Stimulated activated CD8-positive, alpha-beta memory T cell treated with anti-CD3 and anti-CD28 coated beads, Interleukin-2, amount 100 ng/mL, for 48 hours (primary cell): ENCODE data around the gene ARID3C.

ENCODE experiments used
- DNase-seq, 2 donors: peaks; one replicate each; pipeline ENCODE4 v3.0.0-alpha.2; 2020; ENCODE audit warnings: low read depth in 2 of 2

The ARID3C gene, protein sequence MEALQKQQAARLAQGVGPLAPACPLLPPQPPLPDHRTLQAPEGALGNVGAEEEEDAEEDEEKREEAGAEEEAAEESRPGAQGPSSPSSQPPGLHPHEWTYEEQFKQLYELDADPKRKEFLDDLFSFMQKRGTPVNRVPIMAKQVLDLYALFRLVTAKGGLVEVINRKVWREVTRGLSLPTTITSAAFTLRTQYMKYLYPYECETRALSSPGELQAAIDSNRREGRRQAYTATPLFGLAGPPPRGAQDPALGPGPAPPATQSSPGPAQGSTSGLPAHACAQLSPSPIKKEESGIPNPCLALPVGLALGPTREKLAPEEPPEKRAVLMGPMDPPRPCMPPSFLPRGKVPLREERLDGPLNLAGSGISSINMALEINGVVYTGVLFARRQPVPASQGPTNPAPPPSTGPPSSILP

DNA sequence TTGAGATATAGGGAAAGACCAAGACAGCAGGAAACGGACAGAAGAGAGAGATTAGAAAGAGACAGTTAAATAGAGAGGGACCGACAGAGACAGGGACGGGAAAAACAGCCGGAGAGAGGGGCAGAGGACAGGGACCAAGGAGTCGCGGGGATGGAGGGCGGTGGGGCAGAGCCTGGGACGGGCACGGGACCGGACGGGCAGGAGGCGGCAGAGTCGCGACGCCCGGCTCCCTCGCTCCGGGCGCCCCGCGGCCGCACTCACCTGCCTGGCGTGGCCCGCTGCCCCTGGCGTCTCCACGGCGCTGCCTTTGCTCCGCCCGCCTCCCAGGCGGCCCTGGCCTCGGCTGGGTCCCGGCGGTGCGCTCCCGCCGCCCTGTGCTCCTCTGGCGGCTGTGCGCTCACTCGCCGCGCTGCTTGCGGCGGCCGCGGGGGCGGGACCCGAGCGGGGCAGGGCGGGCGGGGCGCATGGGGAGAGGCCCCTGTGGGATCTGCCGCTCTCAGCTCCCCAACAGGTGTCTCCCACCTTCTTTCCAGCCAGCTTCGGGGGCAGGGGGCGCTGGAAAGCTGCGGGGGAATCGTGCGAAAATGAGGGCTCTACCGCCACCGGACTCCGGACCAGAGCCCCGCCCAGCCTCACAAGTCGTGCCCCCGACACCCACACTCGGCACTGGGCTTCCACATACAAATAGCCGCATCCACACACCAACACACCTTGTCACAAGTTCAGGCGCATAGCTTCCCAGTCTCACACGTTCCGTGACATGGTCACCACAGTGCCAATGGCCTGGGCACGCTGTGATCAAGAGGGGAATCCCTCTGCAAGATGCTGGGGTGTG is at the start of gene ARID3C:
Gene ARID3C, minus strand, starts transcription at position 411 of the 835 bp plus-strand sequence. CDS start 1,052 bp downstream, outside the sequence.
- peak in 1 of 2 donors; percentile 33 for DNase-seq

DNA sequence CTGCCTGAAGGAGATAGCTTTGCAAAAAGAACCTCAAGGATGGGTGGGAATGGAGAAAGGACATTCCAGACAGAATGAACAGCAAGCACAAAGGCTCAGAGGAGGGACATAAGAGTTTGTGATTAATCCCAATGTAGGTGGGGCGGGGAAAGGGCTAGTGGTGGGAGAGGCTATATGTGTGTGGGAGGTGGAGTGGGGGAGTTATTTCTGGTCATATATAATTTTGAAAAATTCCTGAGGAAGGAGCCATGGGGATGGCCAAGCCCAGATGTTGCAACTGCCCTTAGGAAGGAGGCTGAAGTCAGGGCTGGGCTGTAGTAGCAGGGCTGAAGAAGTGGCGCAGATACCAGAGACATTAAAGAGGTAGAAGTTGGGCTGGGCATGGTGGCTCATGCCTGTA is 47.0 kb upstream of the ARID3C start:
- no peak for DNase-seq

DNA sequence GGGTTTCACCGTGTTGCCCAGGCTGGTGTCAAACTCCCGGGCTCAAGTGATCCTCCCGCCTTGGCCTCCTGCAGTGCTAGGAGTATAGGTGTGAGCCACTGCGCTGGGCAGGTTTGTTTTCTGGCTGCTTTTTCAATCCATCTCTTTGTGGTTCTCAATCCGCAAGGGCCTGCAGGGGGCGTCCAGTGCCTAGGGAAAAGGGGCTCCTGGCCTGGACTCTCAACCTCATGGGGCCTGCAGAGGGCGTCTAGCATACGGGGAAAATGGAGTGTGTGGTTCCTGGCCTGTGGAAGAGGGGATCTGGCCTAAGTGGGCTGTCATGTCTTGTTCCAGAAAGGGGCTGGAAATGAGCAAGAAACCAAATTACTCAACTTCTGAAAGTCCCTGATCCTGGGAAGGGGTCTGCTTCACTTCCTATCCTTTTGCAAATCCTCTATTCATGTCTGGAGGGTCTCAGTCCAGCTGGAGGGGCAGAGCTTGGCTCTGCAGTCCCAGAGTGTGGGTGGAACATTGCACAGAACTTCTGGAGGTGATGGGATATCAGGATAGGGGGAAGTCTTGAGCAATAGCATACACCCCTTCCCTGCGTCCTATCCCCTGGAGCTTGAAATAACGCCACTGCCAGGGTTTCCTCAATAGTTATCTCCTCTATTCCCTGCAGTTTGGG is 46.3 kb upstream of the ARID3C start:
- DNase-seq: peak; percentile 51 to 64

DNA sequence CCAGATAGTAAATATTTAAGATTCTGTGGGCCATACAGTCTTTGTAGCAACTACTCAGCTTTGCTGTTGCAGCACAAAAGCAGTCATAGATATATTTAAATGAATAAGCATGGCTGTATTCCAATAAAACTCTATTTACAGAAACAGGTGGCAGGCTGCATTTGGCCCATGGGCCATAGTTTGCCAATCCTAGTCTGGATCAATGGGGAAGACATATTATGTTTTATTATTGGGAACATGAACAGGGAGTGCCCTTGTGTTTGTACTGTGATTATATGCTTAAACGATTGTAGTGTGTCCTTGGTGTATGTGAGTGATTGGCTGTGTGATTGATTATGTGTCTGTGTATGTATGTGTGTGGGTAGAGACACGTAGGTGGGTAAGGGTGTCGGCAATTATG is 45.6 kb upstream of the ARID3C start:
- no peak for DNase-seq

- DNase-seq: no peak
Observed at GRCh38 chr9:34671307-34671706, 42.4 kb upstream of the ARID3C start.

- DNase-seq: no peak
Observed at GRCh38 chr9:34669809-34670562, 41.1 kb upstream of the ARID3C start.

GRCh38 chr9:34665381-34666250 is 36.8 kb upstream of the ARID3C start:
- peak; percentile 70 to 83 for DNase-seq

DNA sequence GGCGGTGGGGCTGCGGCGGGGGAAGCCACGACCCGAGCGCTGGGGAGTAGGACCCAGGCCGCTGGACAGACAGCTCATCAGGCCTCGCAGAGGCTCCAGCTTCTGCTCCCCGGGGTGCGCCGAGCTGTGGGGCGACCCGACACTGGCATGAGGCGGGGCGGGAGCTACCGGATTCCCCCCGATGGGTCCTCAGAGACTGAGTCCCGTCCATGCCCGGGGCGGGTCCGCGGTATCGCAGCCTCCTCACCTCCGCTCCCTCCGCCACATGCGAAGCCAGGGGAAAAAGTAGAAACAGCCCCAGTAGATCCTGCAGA is 36.2 kb upstream of the ARID3C start:
- DNase-seq: no peak

DNA sequence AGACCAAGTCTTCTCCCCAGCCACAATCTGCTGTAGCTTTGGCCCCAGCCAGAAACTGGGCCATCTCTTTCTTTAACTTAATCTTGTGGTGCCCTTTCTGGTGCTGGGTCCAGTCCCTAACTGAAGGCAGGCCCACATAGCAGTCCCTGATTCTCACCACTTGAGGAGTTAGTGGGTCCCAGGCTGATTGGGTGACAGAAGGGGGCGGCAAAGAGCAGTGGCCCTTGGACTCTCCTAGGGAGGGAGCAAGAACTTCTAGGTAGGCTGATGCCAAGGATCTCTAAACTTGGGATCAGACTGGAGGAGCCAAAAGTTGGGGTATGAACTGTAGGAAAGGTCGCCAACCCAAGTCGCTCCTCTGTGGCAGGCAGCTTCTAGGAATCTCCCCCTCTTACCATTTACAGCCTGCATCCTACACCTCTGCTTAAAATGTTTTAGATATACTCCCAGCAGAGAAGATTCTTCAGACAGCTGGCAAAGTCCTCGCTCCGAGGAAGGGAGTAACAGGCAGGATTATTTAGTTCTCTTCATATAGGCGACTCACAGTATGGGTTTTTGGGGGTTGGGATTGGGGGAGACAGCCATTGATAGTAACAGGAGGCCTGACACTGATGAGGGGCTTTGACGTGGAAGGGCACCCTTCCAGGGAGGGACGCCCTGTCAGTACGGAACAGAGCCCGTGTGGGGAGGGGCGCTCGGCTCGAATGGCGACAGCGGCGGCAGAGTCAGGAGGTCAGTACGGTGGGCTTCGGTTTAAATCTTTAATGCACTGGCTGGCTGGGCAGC is 35.6 kb upstream of the ARID3C start:
- DNase-seq: peak in 1 of 2 donors; percentile 75

- DNase-seq: no peak
Observed at GRCh38 chr9:34663303-34663605, 34.4 kb upstream of the ARID3C start.

- no peak for DNase-seq
Observed at GRCh38 chr9:34662526-34663302, 33.8 kb upstream of the ARID3C start, which contains the start of gene CCL27. TSS of gene CCL27 (minus strand) at chr9:34662657. CDS start at chr9:34662633, 24 bp downstream.

DNA sequence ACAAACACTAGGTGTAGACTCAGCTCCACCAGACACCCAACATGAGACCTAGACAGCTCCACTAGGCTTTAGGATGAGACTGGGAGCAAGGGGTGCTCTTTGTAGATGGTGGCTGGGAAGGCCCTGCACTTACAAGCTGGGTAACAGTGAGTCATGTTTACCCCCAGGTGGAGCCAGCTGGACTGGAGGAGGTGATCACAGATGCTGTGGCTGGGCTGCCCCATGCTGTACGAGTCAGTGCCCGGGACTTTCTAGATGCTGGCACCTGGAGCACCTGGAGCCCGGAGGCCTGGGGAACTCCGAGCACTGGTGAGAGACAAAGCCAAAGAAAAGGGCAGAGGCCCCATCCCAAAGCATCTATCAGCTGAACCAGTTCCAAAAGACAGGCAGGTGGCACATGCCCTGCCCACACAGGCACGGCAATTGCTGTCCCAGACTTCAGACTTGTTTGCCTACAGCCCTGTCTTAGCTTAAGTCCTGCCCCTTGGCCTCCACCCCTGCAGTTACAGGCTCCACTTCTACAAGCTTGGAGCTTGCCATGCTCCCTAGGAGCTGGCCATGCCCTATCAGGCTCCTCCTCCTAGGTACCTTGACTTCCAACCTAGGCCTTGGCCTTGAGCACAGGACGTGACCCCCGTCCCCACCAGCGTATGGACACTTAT is 30.9 kb upstream of the ARID3C start:
- no peak for DNase-seq

- DNase-seq: no peak
Observed at GRCh38 chr9:34658461-34658860, 29.6 kb upstream of the ARID3C start.

GRCh38 chr9:34656992-34657391 is 28.1 kb upstream of the ARID3C start:
- no peak for DNase-seq

- DNase-seq: no peak
Observed at GRCh38 chr9:34655394-34655793, 26.5 kb upstream of the ARID3C start.

DNA sequence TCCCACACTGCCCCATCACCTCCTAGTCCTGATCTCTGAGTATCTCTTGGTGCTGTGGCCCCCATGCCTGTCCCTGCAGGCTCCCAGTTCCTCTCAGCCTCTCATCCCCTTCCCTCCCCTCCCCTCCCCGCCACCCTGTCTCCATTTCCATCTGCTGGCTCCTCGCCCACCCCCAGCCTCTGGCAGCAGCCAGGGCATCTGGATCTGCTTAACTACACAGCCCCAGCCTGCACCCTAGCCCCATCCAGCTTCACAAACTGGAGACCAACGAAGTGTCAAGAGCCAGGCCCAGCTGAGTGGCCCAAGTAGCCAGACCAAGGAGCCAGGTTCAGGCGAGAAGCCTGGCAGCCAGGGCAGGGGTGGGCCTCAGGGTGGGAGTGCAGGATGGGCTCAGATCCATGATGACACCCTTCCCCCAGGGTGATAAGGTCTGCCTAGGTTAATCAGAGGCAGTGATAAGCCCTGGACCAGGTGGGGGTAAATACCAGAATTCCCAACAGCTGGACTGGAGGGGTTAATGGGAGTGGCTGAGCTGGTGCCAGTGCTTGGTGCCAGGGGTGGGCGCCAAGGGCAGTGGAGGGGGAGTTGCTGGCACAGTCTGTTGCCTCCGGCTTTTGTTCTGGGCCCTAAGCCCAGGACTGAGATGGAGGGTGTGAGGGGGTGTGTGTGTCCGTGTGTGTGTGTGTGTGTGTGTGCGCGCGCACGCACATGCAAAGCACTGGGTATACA is 25.6 kb upstream of the ARID3C start:
- no peak for DNase-seq

DNA sequence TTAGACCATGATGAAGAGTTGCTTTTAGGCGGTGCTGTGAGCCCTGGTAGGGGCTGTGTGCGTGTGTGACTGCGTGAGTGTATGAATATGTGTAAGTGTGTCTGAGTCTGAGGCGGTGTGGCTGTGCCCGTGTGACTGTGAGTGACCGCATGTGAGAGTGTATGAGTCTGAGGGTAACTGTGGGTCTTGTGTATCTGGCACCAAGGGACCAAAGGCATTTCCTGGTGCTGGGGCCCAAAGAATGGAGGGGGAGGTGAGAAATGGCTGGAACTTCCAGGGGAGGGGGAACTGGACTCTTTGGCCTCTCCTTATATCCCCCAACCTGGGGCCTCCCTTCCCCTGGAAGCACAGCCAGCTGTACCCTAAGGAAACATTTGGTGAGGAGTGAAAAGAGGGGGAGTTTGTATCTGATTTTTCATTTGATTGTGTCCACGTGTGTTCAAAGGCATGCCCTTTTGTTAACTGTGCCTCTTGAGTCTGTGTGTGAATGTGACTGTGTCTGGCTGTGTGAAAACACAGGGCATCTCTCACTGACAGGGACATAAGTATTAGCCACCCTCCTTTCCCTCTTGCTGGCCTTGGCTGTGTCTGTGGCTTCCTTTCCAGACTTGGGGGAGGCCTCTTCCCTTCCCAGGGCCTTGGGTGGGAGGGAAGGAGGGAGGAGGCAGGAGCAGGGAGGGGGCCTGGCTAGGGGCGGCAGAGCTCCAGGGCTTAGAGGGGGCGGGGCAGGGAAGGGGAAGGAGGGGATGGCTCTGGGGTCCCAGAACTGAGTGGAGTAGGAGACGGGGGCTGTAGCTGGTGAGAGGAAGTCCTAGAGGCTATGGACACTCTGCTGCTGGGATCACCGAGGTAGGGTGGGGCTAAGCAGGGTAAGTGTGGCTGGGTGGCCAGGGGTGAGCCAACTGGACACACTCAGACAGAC is 24.5 kb upstream of the ARID3C start:
- DNase-seq: no peak
